Prostate gland (tissue), 2 donors: ENCODE measurements around the gene TRAF2.

Experiments used
- POLR2A ChIP-seq: fragments of 450-650 bp; IDR thresholded peaks from one replicate; pipeline ENCODE4 v1.6.1; 2016; ENCODE audit warnings: antibody characterized with exemption, mild to moderate bottlenecking
- TF ChIP-seq, protein P1 (sequence below), 4 experiments: fragments of 200-600 bp in 2 of 4; fragments of 450-650 bp in 2 of 4; sonication (generic) in 2 of 4; IDR thresholded peaks; 1 replicate in 3 of 4; 2 replicates in 1 of 4; pipeline ENCODE4 v1.5.1; 2016 to 2019; ENCODE audit warnings: antibody characterized with exemption in 4 of 4, mild to moderate bottlenecking in 2 of 4, moderate library complexity in 2 of 4

DNA sequence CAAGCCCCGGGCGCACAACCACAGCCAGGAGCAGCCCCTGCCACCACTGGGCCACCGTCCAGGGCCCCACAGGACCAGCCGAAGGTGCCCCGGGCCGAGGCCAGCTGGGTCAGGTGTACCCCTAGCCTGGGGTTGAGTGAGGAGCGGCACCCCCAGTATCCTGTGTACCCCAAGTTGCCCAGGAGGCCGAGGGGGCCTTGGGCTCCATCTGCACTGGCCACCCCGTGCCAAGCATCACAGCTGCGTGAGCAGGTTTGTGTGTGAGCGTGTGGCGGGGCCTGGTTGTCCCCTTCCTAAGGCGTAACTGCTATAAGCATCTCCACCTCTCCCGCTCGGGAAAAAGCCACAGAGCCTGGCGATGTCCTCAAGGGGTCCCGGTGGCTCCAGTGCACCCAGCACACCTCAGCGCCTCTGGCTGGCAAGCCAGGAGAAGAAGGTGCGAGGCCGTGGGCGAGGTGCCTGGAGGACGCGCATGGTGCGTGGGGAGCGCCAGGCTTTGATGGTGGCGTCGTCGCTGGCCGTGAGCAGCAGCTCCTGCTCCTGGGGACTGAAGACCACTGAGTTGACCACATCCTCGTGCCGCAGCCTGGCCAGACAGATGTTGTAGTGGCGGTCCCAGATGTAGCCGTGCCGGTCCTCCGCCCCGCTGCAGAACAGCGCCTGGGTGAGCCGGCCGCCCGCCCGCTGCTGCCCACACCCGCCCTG lies 54.4 kb downstream of the TRAF2 start:
- TF ChIP-seq, protein P1, sequence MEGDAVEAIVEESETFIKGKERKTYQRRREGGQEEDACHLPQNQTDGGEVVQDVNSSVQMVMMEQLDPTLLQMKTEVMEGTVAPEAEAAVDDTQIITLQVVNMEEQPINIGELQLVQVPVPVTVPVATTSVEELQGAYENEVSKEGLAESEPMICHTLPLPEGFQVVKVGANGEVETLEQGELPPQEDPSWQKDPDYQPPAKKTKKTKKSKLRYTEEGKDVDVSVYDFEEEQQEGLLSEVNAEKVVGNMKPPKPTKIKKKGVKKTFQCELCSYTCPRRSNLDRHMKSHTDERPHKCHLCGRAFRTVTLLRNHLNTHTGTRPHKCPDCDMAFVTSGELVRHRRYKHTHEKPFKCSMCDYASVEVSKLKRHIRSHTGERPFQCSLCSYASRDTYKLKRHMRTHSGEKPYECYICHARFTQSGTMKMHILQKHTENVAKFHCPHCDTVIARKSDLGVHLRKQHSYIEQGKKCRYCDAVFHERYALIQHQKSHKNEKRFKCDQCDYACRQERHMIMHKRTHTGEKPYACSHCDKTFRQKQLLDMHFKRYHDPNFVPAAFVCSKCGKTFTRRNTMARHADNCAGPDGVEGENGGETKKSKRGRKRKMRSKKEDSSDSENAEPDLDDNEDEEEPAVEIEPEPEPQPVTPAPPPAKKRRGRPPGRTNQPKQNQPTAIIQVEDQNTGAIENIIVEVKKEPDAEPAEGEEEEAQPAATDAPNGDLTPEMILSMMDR (IDR thresholded peaks at IDR 0.05): no peak
- TF ChIP-seq POLR2A: no peak
